GM23338 (cell line): Measurements from ENCODE around the gene MEGF11. TPM values are rescaled to one million over a fixed set of nuclear protein-coding genes. Genes with fewer than 3 reads are reported as not detected.
A peak's percentile ranks its signal among the peaks of the same experiment; 100 is the strongest.

ENCODE experiments used
- ATAC-seq: fragments of 200-7000 bp; cut with Tn5 transposase; 3 replicates; pipeline ENCODE4 v1.9.1; 2020
- DNase-seq: peaks from one replicate; pipeline ENCODE4 v3.0.0-alpha.2; 2015; ENCODE audit warnings: low spot score
- H2AFZ ChIP-seq: fragments of 200-600 bp; sonication (generic); 2 replicates; pipeline ENCODE4 v1.8.0; 2016; ENCODE audit warnings: antibody characterized with exemption, mild to moderate bottlenecking, moderate library complexity
- H3F3A ChIP-seq: fragments of 200-600 bp; sonication (generic); replicated peaks from 2 replicates; pipeline ENCODE4 v1.8.0; 2017; ENCODE audit warnings: antibody characterized with exemption, mixed run types, low read depth
- H3K27ac ChIP-seq: fragments of 200-600 bp; sonication (generic); 2 replicates; pipeline ENCODE4 v1.6.1; 2016; ENCODE audit warnings: low read depth
- H3K27me3 ChIP-seq: fragments of 200-600 bp; sonication (generic); 2 replicates; pipeline ENCODE4 v1.8.0; 2016; ENCODE audit warnings: mild to moderate bottlenecking, mixed run types, moderate library complexity; ENCODE audit not compliant: insufficient read depth
- H3K36me3 ChIP-seq: fragments of 200-600 bp; sonication (generic); 2 replicates; pipeline ENCODE4 v1.8.0; 2016; ENCODE audit warnings: mild to moderate bottlenecking; ENCODE audit not compliant: insufficient read depth
- H3K4me1 ChIP-seq: fragments of 200-600 bp; sonication (generic); 2 replicates; pipeline ENCODE4 v1.8.0; 2016; ENCODE audit warnings: mild to moderate bottlenecking, moderate library complexity; ENCODE audit not compliant: insufficient read depth
- H3K4me2 ChIP-seq: fragments of 200-600 bp; sonication (generic); 2 replicates; pipeline ENCODE4 v1.7.1; 2017; ENCODE audit warnings: mixed run types
- H3K4me3 ChIP-seq: fragments of 200-600 bp; sonication (generic); 2 replicates; pipeline ENCODE4 v1.6.1; 2016; ENCODE audit warnings: mixed run types
- H3K79me2 ChIP-seq: fragments of 200-600 bp; sonication (generic); replicated peaks from 2 replicates; pipeline ENCODE4 v1.8.0; 2017; ENCODE audit warnings: mild to moderate bottlenecking; ENCODE audit not compliant: insufficient read depth
- H3K9me2 ChIP-seq: fragments of 200-600 bp; sonication (generic); 2 replicates; pipeline ENCODE4 v1.8.0; 2017; ENCODE audit not compliant: insufficient read depth
- H4K20me1 ChIP-seq: fragments of 200-600 bp; sonication (generic); replicated peaks from 2 replicates; pipeline ENCODE4 v1.8.0; 2017; ENCODE audit warnings: mild to moderate bottlenecking; ENCODE audit not compliant: insufficient read depth
- H3K27ac Mint-ChIP-seq: 2 replicates; pipeline ENCODE4 v1.8.0; 2020; ENCODE audit warnings: inconsistent platforms, mild to moderate bottlenecking, moderate library complexity, mixed read lengths
- H3K27me3 Mint-ChIP-seq: 3 replicates; pipeline ENCODE4 v1.8.0; 2022; ENCODE audit warnings: low read depth, mild to moderate bottlenecking, moderate library complexity, mixed read lengths, inconsistent platforms; ENCODE audit not compliant: insufficient read depth, poor library complexity
- H3K36me3 Mint-ChIP-seq: 3 replicates; pipeline ENCODE4 v1.8.0; 2021; ENCODE audit warnings: low read depth, mild to moderate bottlenecking, inconsistent platforms, moderate library complexity, mixed read lengths
- H3K4me1 Mint-ChIP-seq: 3 replicates; pipeline ENCODE4 v1.8.0; 2020; ENCODE audit warnings: mild to moderate bottlenecking, inconsistent platforms, mixed read lengths
- H3K4me3 Mint-ChIP-seq: 3 replicates; pipeline ENCODE4 v1.8.0; 2021; ENCODE audit warnings: moderate library complexity, mild to moderate bottlenecking, inconsistent platforms, mixed read lengths
- H3K9me3 Mint-ChIP-seq: 3 replicates; pipeline ENCODE4 v1.8.0; 2020; ENCODE audit warnings: moderate library complexity, mild to moderate bottlenecking, inconsistent platforms, mixed read lengths
- CREB1 ChIP-seq: fragments of 250-450 bp; sonication (Bioruptor Pico); IDR thresholded peaks from 2 replicates; pipeline ENCODE4 v1.5.0; 2020; ENCODE audit warnings: low read depth, mild to moderate bottlenecking, moderate library complexity
- EZH2 ChIP-seq: fragments of 200-600 bp; sonication (generic); IDR thresholded peaks from one replicate; pipeline ENCODE4 v1.8.0; 2017; ENCODE audit warnings: antibody characterized with exemption, mild to moderate bottlenecking, low read depth; ENCODE audit not compliant: unreplicated experiment
- JUNB ChIP-seq: IDR thresholded peaks from one replicate; pipeline ENCODE4 v1.6.1; 2016; ENCODE audit warnings: antibody characterized with exemption; ENCODE audit not compliant: unreplicated experiment
- POLR2AphosphoS5 ChIP-seq: IDR thresholded peaks from 2 replicates; pipeline ENCODE4 v1.6.1; 2016; ENCODE audit warnings: antibody characterized with exemption, low read depth
- STAT1 ChIP-seq: IDR thresholded peaks from one replicate; pipeline ENCODE4 v1.6.1; 2016; ENCODE audit warnings: antibody characterized with exemption; ENCODE audit not compliant: unreplicated experiment
- ZNF114 ChIP-seq: fragments of 250-450 bp; sonication (Bioruptor Pico); IDR thresholded peaks from 2 replicates; pipeline ENCODE4 v1.5.0; 2020; ENCODE audit warnings: mild to moderate bottlenecking, moderate library complexity
- ZNF331 ChIP-seq: fragments of 250-450 bp; sonication (Bioruptor Pico); IDR thresholded peaks from 2 replicates; pipeline ENCODE4 v1.5.0; 2020; ENCODE audit warnings: low read depth, mild to moderate bottlenecking, moderate library complexity
- polyA plus RNA-seq: library from polyadenylated mRNA; unstranded; fragments of >200 nt; fragmentation: Nextera tagmentation; extraction: Ambion mirVana; gene quantifications from 2 replicates; pipeline ENCODE4 v1.2.1, GENCODE V29; 2016
- total RNA-seq: library from RNA; depleted of rRNA; stranded (reverse); fragments of >200 nt; shearing (Covaris generic); gene quantifications from 2 replicates; pipeline ENCODE4 v1.2.3, GENCODE V29; 2014
- TF ChIP-seq, protein P1 (sequence below): fragments of 250-450 bp; sonication (Bioruptor Pico); IDR thresholded peaks from 2 replicates; pipeline ENCODE4 v1.5.0; 2020; ENCODE audit warnings: mild to moderate bottlenecking, moderate library complexity
- TF ChIP-seq, protein P2 (sequence below): IDR thresholded peaks from one replicate; pipeline ENCODE4 v1.6.1; 2018; ENCODE audit warnings: antibody characterized with exemption; ENCODE audit not compliant: unreplicated experiment
- TF ChIP-seq, protein P3 (sequence below): IDR thresholded peaks from 2 replicates; pipeline ENCODE4 v1.6.1; 2016; ENCODE audit warnings: antibody characterized with exemption

MEGF11 gene
- total and polyA plus RNA-seq, 2 experiments from 2014 or later = 1.3 to 1.9 TPM

DNA sequence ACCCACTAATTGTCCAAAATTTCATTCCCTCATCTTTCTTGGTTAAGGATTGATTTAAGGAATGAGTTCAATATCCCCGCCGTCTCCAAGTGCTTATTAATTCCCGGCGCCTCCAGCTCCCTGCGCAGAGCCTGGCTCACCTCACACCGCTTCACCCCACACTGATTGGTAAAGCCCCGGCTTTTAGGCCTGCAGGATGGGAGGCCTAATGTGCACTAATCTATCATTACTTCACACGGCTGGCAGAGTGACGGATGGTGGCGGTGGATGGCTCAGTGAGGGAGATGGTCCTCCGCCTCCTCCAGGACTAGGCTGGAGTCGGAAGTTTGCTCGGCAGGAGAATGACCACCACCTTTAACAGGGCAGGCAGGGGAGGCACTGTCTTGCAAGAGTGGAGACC lies 81.7 kb downstream of the MEGF11 start:
- Histone ChIP-seq H3K36me3 (no peaks in the 10 kb centered on the region), H3K4me1 (0 out of 2 replicates have a peak, but pooled peaks cover 3% of the 10 kb centered on the region), H3K27me3 (no peaks in the 10 kb centered on the region), H3K27ac (no peak overlapping the region), H3K79me2 (no peaks in the 10 kb centered on the region), H4K20me1 (no peaks in the 10 kb centered on the region), H3K9me2 (peaks cover 4% of the 10 kb centered on the region; the same call in 1 of the 2 replicates), H2AFZ (0 out of 2 replicates have a peak overlapping the region, but pooled peaks have one; percentile 28), H3F3A (no peaks in the 10 kb centered on the region), H3K4me2 (no peak overlapping the region), H3K4me3 (no peak overlapping the region)
- DNase-seq (no peak), ATAC-seq (no peak; the same call in 2 of the 3 replicates)
- Mint-ChIP-seq H3K27ac (no peak overlapping the region), H3K9me3 (no peaks in the 10 kb centered on the region), H3K27me3 (peaks cover 8% of the 10 kb centered on the region), H3K4me3 (no peak overlapping the region), H3K36me3 (no peaks in the 10 kb centered on the region), H3K4me1 (peaks cover 34% of the 10 kb centered on the region)
- no peak for TF ChIP-seq EZH2
- TF ChIP-seq JUNB = no peak

DNA sequence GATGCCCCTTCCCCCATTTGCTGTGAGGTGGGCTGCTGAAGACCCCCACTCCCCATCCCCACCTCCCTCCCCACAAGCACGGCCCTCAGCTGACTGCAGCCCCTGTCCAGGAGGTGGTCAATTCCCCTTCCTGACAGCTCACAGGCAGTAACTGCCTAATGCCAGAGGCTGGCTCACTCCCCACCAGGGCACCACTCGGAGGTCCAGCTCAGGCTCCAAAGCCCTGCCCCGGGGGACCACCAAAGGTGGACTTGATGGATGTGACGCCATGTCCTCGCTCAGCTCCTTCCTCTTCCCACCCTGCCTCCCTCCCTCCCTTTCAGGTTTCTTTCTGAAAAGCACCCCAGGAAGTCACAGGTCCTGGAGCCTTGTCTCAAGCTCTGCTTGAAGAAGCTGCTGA lies 82.8 kb downstream of the MEGF11 start:
- Histone ChIP-seq H3K79me2 (no peaks in the 10 kb centered on the region), H3K4me1 (no peaks in the 10 kb centered on the region), H3K36me3 (no peaks in the 10 kb centered on the region), H2AFZ (no peak overlapping the region), H3K27ac (no peak overlapping the region), H3F3A (no peaks in the 10 kb centered on the region), H3K27me3 (no peaks in the 10 kb centered on the region), H4K20me1 (no peaks in the 10 kb centered on the region), H3K4me2 (no peak overlapping the region), H3K9me2 (peaks cover 4% of the 10 kb centered on the region; the same call in 1 of the 2 replicates), H3K4me3 (no peak overlapping the region)
- peaks cover 30% of the 10 kb centered on the region for H3K4me1 Mint-ChIP-seq
- no peaks in the 10 kb centered on the region for H3K36me3 Mint-ChIP-seq
- no peaks in the 10 kb centered on the region for H3K9me3 Mint-ChIP-seq
- H3K27ac Mint-ChIP-seq = no peak overlapping the region
- H3K27me3 Mint-ChIP-seq = peaks cover 11% of the 10 kb centered on the region
- DNase-seq (no peak), ATAC-seq (no peak)
- H3K4me3 Mint-ChIP-seq = no peak overlapping the region
- TF ChIP-seq ZNF331 (CRISPR knock-in tag) (no peak), POLR2AphosphoS5 (no peak), ZNF114 (no peak), STAT1 (no peak), CREB1 (CRISPR knock-in tag) (no peak)
- TF ChIP-seq, protein P1, sequence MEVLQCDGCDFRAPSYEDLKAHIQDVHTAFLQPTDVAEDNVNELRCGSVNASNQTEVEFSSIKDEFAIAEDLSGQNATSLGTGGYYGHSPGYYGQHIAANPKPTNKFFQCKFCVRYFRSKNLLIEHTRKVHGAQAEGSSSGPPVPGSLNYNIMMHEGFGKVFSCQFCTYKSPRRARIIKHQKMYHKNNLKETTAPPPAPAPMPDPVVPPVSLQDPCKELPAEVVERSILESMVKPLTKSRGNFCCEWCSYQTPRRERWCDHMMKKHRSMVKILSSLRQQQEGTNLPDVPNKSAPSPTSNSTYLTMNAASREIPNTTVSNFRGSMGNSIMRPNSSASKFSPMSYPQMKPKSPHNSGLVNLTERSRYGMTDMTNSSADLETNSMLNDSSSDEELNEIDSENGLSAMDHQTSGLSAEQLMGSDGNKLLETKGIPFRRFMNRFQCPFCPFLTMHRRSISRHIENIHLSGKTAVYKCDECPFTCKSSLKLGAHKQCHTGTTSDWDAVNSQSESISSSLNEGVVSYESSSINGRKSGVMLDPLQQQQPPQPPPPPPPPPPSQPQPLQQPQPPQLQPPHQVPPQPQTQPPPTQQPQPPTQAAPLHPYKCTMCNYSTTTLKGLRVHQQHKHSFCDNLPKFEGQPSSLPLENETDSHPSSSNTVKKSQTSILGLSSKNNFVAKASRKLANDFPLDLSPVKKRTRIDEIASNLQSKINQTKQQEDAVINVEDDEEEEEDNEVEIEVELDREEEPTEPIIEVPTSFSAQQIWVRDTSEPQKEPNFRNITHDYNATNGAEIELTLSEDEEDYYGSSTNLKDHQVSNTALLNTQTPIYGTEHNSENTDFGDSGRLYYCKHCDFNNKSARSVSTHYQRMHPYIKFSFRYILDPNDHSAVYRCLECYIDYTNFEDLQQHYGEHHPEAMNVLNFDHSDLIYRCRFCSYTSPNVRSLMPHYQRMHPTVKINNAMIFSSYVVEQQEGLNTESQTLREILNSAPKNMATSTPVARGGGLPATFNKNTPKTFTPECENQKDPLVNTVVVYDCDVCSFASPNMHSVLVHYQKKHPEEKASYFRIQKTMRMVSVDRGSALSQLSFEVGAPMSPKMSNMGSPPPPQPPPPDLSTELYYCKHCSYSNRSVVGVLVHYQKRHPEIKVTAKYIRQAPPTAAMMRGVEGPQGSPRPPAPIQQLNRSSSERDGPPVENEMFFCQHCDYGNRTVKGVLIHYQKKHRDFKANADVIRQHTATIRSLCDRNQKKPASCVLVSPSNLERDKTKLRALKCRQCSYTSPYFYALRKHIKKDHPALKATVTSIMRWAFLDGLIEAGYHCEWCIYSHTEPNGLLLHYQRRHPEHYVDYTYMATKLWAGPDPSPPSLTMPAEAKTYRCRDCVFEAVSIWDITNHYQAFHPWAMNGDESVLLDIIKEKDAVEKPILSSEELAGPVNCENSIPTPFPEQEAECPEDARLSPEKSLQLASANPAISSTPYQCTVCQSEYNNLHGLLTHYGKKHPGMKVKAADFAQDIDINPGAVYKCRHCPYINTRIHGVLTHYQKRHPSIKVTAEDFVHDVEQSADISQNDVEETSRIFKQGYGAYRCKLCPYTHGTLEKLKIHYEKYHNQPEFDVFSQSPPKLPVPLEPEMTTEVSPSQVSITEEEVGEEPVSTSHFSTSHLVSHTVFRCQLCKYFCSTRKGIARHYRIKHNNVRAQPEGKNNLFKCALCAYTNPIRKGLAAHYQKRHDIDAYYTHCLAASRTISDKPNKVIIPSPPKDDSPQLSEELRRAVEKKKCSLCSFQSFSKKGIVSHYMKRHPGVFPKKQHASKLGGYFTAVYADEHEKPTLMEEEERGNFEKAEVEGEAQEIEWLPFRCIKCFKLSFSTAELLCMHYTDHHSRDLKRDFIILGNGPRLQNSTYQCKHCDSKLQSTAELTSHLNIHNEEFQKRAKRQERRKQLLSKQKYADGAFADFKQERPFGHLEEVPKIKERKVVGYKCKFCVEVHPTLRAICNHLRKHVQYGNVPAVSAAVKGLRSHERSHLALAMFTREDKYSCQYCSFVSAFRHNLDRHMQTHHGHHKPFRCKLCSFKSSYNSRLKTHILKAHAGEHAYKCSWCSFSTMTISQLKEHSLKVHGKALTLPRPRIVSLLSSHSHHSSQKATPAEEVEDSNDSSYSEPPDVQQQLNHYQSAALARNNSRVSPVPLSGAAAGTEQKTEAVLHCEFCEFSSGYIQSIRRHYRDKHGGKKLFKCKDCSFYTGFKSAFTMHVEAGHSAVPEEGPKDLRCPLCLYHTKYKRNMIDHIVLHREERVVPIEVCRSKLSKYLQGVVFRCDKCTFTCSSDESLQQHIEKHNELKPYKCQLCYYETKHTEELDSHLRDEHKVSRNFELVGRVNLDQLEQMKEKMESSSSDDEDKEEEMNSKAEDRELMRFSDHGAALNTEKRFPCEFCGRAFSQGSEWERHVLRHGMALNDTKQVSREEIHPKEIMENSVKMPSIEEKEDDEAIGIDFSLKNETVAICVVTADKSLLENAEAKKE (CRISPR knock-in tag) = no peak
- TF ChIP-seq, protein P2, sequence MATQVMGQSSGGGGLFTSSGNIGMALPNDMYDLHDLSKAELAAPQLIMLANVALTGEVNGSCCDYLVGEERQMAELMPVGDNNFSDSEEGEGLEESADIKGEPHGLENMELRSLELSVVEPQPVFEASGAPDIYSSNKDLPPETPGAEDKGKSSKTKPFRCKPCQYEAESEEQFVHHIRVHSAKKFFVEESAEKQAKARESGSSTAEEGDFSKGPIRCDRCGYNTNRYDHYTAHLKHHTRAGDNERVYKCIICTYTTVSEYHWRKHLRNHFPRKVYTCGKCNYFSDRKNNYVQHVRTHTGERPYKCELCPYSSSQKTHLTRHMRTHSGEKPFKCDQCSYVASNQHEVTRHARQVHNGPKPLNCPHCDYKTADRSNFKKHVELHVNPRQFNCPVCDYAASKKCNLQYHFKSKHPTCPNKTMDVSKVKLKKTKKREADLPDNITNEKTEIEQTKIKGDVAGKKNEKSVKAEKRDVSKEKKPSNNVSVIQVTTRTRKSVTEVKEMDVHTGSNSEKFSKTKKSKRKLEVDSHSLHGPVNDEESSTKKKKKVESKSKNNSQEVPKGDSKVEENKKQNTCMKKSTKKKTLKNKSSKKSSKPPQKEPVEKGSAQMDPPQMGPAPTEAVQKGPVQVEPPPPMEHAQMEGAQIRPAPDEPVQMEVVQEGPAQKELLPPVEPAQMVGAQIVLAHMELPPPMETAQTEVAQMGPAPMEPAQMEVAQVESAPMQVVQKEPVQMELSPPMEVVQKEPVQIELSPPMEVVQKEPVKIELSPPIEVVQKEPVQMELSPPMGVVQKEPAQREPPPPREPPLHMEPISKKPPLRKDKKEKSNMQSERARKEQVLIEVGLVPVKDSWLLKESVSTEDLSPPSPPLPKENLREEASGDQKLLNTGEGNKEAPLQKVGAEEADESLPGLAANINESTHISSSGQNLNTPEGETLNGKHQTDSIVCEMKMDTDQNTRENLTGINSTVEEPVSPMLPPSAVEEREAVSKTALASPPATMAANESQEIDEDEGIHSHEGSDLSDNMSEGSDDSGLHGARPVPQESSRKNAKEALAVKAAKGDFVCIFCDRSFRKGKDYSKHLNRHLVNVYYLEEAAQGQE = no peak
- TF ChIP-seq, protein P3, sequence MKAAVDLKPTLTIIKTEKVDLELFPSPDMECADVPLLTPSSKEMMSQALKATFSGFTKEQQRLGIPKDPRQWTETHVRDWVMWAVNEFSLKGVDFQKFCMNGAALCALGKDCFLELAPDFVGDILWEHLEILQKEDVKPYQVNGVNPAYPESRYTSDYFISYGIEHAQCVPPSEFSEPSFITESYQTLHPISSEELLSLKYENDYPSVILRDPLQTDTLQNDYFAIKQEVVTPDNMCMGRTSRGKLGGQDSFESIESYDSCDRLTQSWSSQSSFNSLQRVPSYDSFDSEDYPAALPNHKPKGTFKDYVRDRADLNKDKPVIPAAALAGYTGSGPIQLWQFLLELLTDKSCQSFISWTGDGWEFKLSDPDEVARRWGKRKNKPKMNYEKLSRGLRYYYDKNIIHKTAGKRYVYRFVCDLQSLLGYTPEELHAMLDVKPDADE = no peak
